Nucleus accumbens (tissue), 56 donors: ENCODE data around the gene SLC4A7.
"Not testable (repeated sequence)": the region's sequence is repeated elsewhere in the genome, so short reads cannot be mapped to it uniquely, and the experiment has no call there.

ENCODE experiments used
- DNase-seq, 56 donors: peaks; one replicate each; lab custom pipeline; 2025; lab: John Stamatoyannopoulos, UW

The SLC4A7 gene

DNA sequence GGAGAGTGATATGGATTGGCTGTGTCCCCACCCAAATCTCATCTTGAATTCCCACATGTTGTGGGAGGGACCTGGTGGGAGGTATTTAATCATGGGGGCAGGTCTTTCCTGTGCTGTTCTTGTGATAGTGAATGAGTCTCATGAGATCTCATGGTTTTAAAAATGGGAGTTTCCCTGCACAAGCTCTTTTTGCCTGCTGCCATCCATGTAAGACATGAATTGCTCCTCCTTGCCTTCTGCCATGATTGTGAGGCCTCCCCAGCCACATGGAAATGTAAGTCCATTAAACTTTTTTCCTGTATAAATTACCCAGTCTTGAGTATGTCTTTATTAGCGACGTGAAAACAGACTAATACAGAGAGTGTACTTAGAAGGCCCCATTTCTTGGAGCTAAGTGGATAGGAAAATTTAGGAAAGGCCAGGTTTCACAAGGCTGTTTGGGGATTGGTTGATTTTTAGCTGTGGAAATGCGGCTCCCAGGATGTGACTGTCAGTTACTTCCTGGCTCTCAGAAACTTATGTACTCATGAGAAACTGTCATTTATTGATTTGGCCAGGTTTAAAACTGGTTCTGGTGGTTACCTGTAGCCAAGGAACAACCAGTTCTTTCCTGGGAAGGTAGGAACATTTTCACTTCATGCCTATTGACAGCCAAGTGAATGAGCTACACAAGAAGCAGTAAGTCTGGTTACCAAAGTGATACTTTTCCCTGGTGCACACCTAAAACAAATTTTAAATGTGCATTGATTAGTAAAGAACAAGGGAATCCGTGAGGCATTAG is 155.0 kb downstream of the SLC4A7 start:
- DNase-seq = not testable (repeated sequence)

DNA sequence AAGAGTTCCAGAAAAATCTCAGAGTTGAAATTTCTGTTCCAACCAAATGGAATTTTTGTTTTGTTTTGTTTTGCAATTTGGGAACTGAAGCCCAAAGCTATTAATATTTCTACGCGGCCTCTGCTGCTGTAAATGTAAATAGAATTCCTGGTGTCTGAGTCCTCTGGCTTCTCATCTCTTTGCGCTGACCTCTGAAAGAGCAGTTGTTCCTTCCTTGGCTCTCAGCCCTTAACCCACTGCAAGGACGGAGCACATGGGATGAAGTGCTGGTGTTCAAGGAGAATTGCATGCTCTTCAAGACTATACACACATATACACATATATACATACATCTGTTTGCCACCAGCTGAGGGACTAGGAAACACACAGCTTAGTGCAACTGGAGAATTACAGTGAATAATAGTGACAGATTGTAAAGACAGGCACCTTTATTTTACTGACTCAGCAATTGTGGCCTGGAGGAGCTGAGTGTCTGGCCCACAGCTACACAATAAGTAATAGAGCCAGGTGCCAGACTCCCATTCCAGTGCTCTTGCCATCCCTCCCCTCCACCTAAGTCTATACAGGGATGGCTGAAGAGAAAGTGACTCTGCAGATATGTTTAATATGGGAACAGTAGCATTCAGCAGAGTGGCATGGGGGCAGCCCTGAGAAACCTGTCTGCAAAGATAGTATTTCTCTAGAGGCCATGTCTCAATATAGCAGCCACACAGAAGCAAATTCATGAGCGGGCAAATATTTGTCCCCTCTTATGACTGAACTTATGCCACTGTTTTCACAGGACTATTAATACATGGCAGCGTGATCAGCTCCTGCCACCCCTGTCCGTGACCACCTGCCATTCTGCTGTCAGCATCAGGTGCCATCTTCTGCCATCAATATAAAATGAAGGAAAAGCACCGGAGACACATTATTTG is 157.3 kb downstream of the SLC4A7 start:
- DNase-seq = no peak

GRCh38 chr3:27326202-27326601 is 158.0 kb downstream of the SLC4A7 start:
- no peak for DNase-seq

DNA sequence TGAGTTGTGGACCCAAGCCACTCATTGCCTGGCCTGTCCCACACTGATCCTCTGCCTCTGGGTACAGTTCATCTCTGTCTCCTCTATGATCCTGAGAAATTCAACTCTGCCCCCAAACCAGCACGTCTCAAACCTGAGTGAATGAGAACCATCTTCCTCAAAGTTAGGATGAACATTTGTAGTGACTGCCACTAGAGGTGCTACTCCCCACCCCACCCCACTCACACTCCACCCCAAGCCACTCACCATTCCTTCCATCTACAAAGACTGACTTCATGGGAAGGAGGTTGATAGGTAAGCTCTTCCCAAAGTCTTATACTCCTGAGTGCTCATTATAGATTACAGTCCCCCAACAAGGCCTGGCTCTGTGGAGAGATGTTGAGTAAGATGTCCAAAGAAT is 158.8 kb downstream of the SLC4A7 start:
- DNase-seq = no peak

DNA sequence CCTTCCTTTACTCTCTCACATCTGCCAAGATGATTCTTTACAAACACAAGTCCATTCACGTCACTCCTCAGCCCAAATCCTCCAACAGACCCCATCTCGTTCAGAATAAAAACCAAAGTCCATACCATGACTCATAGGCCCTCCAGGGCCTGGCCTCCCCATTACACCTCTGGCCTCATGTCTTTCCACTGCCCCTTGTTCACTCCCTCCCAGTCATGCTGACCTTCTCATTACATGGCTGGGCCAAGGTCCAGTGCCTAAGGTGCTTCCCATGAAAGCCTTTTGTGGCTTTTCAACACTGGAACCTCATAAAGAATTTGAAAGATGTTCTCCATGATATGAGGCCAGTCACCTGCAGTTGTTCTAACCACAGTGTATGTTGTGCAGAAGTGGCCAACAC is 159.5 kb downstream of the SLC4A7 start:
- no peak for DNase-seq

DNA sequence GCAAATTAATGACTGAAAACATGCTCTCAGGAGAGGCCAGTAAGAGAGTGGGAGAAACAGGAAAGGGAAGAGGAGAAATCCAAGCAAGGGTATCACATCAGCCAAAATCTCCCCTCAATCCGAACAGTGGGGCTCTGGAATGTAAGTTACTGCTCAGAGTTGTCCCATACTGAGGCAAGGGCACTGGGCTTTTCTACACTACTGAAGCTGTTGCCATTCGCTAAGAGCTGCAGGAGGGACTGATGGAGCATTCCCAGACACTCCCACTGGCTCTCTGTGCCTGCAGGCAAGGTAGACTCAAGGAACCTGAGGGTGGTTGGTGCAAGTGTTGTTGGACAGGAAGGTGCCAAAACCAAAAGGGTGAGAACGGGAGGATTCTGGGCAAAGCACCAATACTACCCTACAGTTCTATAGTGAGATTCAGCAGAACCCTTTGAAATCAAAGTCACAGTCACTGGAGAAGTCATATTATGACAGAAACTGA is 161.1 kb downstream of the SLC4A7 start:
- no peak for DNase-seq
